HL-60/S4 treated with phorbol 12-myristate 13-acetate at 8.2 ng/mL for 4 days and 3 days (cell line): Measurements from ENCODE around the gene MEF2B.
"Not testable (repeated sequence)": the region's sequence is repeated elsewhere in the genome, so short reads cannot be mapped to it uniquely, and the experiment has no call there.

ENCODE experiments used
- in situ Hi-C: fragments of 300-500 bp; cut with MboI; formaldehyde crosslinking; loops from 2 replicates; pipeline ENCODE4 v1.15.0; 2022; ENCODE audit warnings: low sequenced_read_pairs

MEF2B gene

GRCh38 chr19:19193926-19194325 lies 23.9 kb upstream of the MEF2B start:
- in situ Hi-C loops = no loop called here

GRCh38 chr19:19192910-19193423 lies 22.9 kb upstream of the MEF2B start:
- in situ Hi-C loops = no loop called here

GRCh38 chr19:19192078-19192882 lies 22.2 kb upstream of the MEF2B start, which contains the start of the genes BORCS8 and RFXANK:
Gene BORCS8, minus strand, starts transcription at chr19:19192152. Its CDS starts 35 bp downstream, at chr19:19192117.
Gene RFXANK, plus strand, starts transcription at chr19:19192258. Its CDS starts 1,689 bp downstream, at chr19:19193947.
- in situ Hi-C loops = no loop called here

GRCh38 chr19:19191768-19192077 lies 21.7 kb upstream of the MEF2B start:
- in situ Hi-C loops = no loop called here

- in situ Hi-C loops = no loop called here
Observed at GRCh38 chr19:19186742-19187141, 16.7 kb upstream of the MEF2B start.

- in situ Hi-C loops = no loop called here
Observed at GRCh38 chr19:19185853-19186740, 16.0 kb upstream of the MEF2B start.

GRCh38 chr19:19181488-19181998 lies 11.5 kb upstream of the MEF2B start:
- in situ Hi-C loops = no loop called here

GRCh38 chr19:19179548-19180441 lies 9.7 kb upstream of the MEF2B start:
- in situ Hi-C loops = no loop called here

- in situ Hi-C loops = no loop called here
Observed at GRCh38 chr19:19176950-19177349, 6.9 kb upstream of the MEF2B start.

GRCh38 chr19:19173243-19173642 lies 3.2 kb upstream of the MEF2B start:
- in situ Hi-C loops = not testable (repeated sequence)

- in situ Hi-C loops = no loop called here
Observed at GRCh38 chr19:19171821-19172532, 1.9 kb upstream of the MEF2B start.

GRCh38 chr19:19170873-19171672 lies 1.0 kb upstream of the MEF2B start:
- in situ Hi-C loops = no loop called here

GRCh38 chr19:19169236-19170052 lies 619 bp downstream of the MEF2B start:
- in situ Hi-C loops = no loop called here

GRCh38 chr19:19167612-19168011 lies 2.5 kb downstream of the MEF2B start:
- in situ Hi-C loops = no loop called here

GRCh38 chr19:19165396-19165795 lies 4.7 kb downstream of the MEF2B start:
- in situ Hi-C loops = no loop called here

- in situ Hi-C loops = no loop called here
Observed at GRCh38 chr19:19162495-19162894, 7.6 kb downstream of the MEF2B start.

GRCh38 chr19:19160461-19161035 lies 9.5 kb downstream of the MEF2B start:
- in situ Hi-C loops = no loop called here

- in situ Hi-C loops = no loop called here
Observed at GRCh38 chr19:19159534-19159933, 10.5 kb downstream of the MEF2B start.
